HepG2 (cell line): ENCODE measurements around the gene GLI3. TPM values are rescaled to one million over a fixed set of nuclear protein-coding genes. Genes with fewer than 3 reads are reported as not detected.

Experiments
- ATAC-seq: fragments of 200-7000 bp; cut with Tn5 transposase; 3 replicates; pipeline ENCODE4 v1.9.1; 2020; ENCODE audit warnings: mild to moderate bottlenecking, moderate library complexity
- BruUV-seq: library from RNA; stranded (reverse); fragments of 400-500 nt; replicated peaks from 2 replicates; lab custom pipeline; 2021; lab: Mats Ljungman, UMichigan
- CTCF ChIA-PET: fragments of 300-600 bp; formaldehyde crosslinking; extraction: SDS; loops from one replicate; lab custom pipeline; 2021; ENCODE audit warnings: low total read pairs, inconsistent platforms, low intra/inter-chr PET ratio; lab: Yijun Ruan, JAX
- POLR2A ChIA-PET: fragments of 350-600 bp; sonication (Branson Sonifier 250); formaldehyde crosslinking; loops from one replicate; lab custom pipeline; 2020; ENCODE audit warnings: antibody characterized with exemption, inconsistent platforms; lab: Yijun Ruan, JAX
- DNase-seq: peaks from one replicate; pipeline ENCODE4 v3.0.0-alpha.2; 2015; ENCODE audit warnings: low spot score
- FAIRE-seq: peaks from 3 replicates; lab custom pipeline; 2011; peaks lifted over from hg19 to GRCh38; lab: Jason Lieb, UNC
- H2AFZ ChIP-seq: one replicate; pipeline ENCODE4 v1.6.1; 2011; ENCODE audit warnings: low read length, inconsistent platforms
- H3K27ac ChIP-seq: fragments of 300-600 bp; 3 replicates; pipeline ENCODE4 v1.8.0; 2011; ENCODE audit warnings: mixed run types, mild to moderate bottlenecking, mixed read lengths, low read length, inconsistent platforms; ENCODE audit not compliant: insufficient read depth; ENCODE audit errors: extremely low read length
- H3K27me3 ChIP-seq, 2 experiments: fragments of 200-600 bp in 1 of 2; 2 replicates in 1 of 2; 3 replicates in 1 of 2; pipeline versions ENCODE4 v1.6.0 to v1.8.0; 2011; ENCODE audit warnings: low read length in 2 of 2, mild to moderate bottlenecking in 2 of 2, moderate library complexity in 2 of 2, inconsistent platforms in 1 of 2; ENCODE audit not compliant: insufficient read depth in 2 of 2, control insufficient read depth in 1 of 2
- H3K36me3 ChIP-seq, 2 experiments: fragments of 200-600 bp in 1 of 2; replicated peaks in 1 of 2; 2 replicates in 1 of 2; 3 replicates in 1 of 2; pipeline versions ENCODE4 v1.5.1 to v1.8.0; 2011; ENCODE audit warnings: low read length in 2 of 2, inconsistent platforms in 1 of 2; ENCODE audit not compliant: insufficient read depth in 2 of 2, control insufficient read depth in 1 of 2
- H3K4me1 ChIP-seq: 2 replicates; pipeline ENCODE4 v1.5.1; 2012; ENCODE audit warnings: low read length, inconsistent platforms; ENCODE audit not compliant: insufficient read depth
- H3K4me2 ChIP-seq: 2 replicates; pipeline ENCODE4 v1.6.0; 2011; ENCODE audit warnings: low read depth, low read length, inconsistent platforms
- H3K4me3 ChIP-seq, 3 experiments: fragments of 200-600 bp in 1 of 3; sonication (generic), shearing (Covaris generic) in 1 of 3; replicated peaks in 1 of 3; 2 replicates each; pipeline ENCODE4 v1.5.1; 2011 to 2016; ENCODE audit warnings: low read length in 3 of 3, inconsistent platforms in 2 of 3, low read depth in 2 of 3, mild to moderate bottlenecking in 2 of 3, control low read depth in 1 of 3, mixed read lengths in 1 of 3; ENCODE audit not compliant: insufficient read depth in 1 of 3
- H3K79me2 ChIP-seq: one replicate; pipeline ENCODE4 v1.6.1; 2011; ENCODE audit warnings: low read length, inconsistent platforms; ENCODE audit not compliant: insufficient read depth
- H3K9ac ChIP-seq: 2 replicates; pipeline ENCODE4 v1.6.0; 2011; ENCODE audit warnings: mild to moderate bottlenecking, low read depth, low read length, inconsistent platforms; ENCODE audit not compliant: insufficient read depth
- H3K9me3 ChIP-seq: 2 replicates; pipeline ENCODE4 v1.5.1; 2012; ENCODE audit warnings: mild to moderate bottlenecking, low read length
- H4K20me1 ChIP-seq: 2 replicates; pipeline ENCODE4 v1.6.0; 2011; ENCODE audit warnings: inconsistent platforms, mild to moderate bottlenecking, low read length, moderate library complexity; ENCODE audit not compliant: insufficient read depth
- ATF7-NPFF ChIP-seq: sonication (generic); formaldehyde crosslinking; IDR thresholded peaks from 2 replicates; pipeline ENCODE4 v1.8.1; 2023; ENCODE audit warnings: mild to moderate bottlenecking, low read depth, missing genetic modification reagents, moderate library complexity
- TBX3 ChIP-seq: fragments of 450-650 bp; IDR thresholded peaks from 2 replicates; pipeline ENCODE4 v1.6.1; 2017; ENCODE audit warnings: antibody characterized with exemption, mild to moderate bottlenecking, inconsistent platforms, borderline replicate concordance
- WGBS: methylation state at CpG from one replicate; pipeline ENCODE4 v1.1.6; 2017; ENCODE audit warnings: low lambda C conversion rate; 5-methylcytosine and 5-hydroxymethylcytosine counted together
- in situ Hi-C: cut with HindIII; loops from 2 replicates; pipeline ENCODE4 v1.10.0; 2017; ENCODE audit warnings: low pct_unique_long_range_greater_than_20kb; ENCODE audit not compliant: extremely low pct_ligation_motif_present
- intact Hi-C: fragments of 100-400 bp; cut with micrococcal nuclease; formaldehyde crosslinking; loops from one replicate; pipeline ENCODE4 v1.10.0; 2022; ENCODE audit not compliant: unreplicated experiment
- polyA plus RNA-seq, 8 experiments: library from polyadenylated mRNA; depleted of rRNA in 3 of 8; stranded (reverse) in 7 of 8; unstranded in 1 of 8; fragments of >200 nt; fragmentation: Illumina TruSeq in 4 of 8; extraction: Trizol in 4 of 8; gene quantifications; 2 replicates each; pipeline versions ENCODE4 v1.2.1 to v1.2.3, GENCODE V29; 2011 to 2016; ENCODE audit warnings: low read depth in 4 of 8, missing spikeins in 1 of 8, mixed read lengths in 1 of 8; ENCODE audit not compliant: insufficient read depth in 1 of 8
- total RNA-seq, 5 experiments: library from RNA; depleted of rRNA; stranded (reverse); fragments of >200 nt; fragmentation: Illumina TruSeq; extraction: Trizol; gene quantifications; 2 replicates each; pipeline ENCODE4 v1.2.3, GENCODE V29; 2016; ENCODE audit warnings: low read depth in 1 of 5
- TF ChIP-seq, protein P1 (sequence below): sonication (generic); formaldehyde crosslinking; IDR thresholded peaks from 2 replicates; pipeline ENCODE4 v1.5.1; 2020; ENCODE audit warnings: missing genetic modification reagents, mild to moderate bottlenecking, borderline replicate concordance
- TF ChIP-seq, protein P2 (sequence below): IDR thresholded peaks from 2 replicates; pipeline ENCODE4 v1.6.1; 2016
- TF ChIP-seq, protein P3 (sequence below): sonication (generic); formaldehyde crosslinking; IDR thresholded peaks from 2 replicates; pipeline ENCODE4 v1.8.1; 2022; ENCODE audit warnings: mild to moderate bottlenecking, missing genetic modification reagents
- TF ChIP-seq, protein P4 (sequence below): IDR thresholded peaks from 2 replicates; pipeline ENCODE4 v1.6.1; 2016; ENCODE audit warnings: mild to moderate bottlenecking

Gene GLI3
- total and polyA plus RNA-seq, 2 of the 13 experiments (the other 11 are each of a cell fraction or from before 2014, with no cell fraction given), result not detected

- DNase-seq, result no peak
- Histone ChIP-seq H3K4me2 (no peak overlapping the region), H3K4me1 (no peaks in the 10 kb centered on the region; the same call in 1 of the 2 replicates), H3K79me2 (no peaks in the 10 kb centered on the region), H3K27me3 (peaks cover 3 to 43% of the 10 kb centered on the region in 2 experiments; a peak in 4 of 5 replicates), H3K9me3 (no peaks in the 10 kb centered on the region), H3K4me3 (no peak overlapping the region), H3K36me3 (no peaks in the 10 kb centered on the region)
- no TSS peak for BruUV-seq
- CTCF ChIA-PET, result no interaction called here
- TF ChIP-seq TBX3 (no peak), ATF7-NPFF (no peak)
- TF ChIP-seq, protein P1, sequence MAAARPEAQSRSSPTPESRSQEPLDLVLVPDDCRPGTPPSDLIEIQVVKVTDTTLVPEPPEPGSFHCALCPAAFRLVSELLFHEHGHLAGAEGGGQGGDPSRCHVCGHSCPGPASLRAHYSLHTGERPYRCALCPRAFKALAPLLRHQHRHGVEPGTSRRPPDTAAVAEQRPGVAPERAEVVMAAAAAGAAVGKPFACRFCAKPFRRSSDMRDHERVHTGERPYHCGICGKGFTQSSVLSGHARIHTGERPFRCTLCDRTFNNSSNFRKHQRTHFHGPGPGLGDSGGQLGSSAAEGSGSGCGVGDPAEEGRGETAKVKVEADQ (CRISPR knock-in tag), result no peak
- TF ChIP-seq, protein P2, sequence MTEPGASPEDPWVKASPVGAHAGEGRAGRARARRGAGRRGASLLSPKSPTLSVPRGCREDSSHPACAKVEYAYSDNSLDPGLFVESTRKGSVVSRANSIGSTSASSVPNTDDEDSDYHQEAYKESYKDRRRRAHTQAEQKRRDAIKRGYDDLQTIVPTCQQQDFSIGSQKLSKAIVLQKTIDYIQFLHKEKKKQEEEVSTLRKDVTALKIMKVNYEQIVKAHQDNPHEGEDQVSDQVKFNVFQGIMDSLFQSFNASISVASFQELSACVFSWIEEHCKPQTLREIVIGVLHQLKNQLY (CRISPR knock-in tag), result no peak
- TF ChIP-seq, protein P3, sequence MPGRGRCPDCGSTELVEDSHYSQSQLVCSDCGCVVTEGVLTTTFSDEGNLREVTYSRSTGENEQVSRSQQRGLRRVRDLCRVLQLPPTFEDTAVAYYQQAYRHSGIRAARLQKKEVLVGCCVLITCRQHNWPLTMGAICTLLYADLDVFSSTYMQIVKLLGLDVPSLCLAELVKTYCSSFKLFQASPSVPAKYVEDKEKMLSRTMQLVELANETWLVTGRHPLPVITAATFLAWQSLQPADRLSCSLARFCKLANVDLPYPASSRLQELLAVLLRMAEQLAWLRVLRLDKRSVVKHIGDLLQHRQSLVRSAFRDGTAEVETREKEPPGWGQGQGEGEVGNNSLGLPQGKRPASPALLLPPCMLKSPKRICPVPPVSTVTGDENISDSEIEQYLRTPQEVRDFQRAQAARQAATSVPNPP (CRISPR knock-in tag), result no peak
- TF ChIP-seq, protein P4, sequence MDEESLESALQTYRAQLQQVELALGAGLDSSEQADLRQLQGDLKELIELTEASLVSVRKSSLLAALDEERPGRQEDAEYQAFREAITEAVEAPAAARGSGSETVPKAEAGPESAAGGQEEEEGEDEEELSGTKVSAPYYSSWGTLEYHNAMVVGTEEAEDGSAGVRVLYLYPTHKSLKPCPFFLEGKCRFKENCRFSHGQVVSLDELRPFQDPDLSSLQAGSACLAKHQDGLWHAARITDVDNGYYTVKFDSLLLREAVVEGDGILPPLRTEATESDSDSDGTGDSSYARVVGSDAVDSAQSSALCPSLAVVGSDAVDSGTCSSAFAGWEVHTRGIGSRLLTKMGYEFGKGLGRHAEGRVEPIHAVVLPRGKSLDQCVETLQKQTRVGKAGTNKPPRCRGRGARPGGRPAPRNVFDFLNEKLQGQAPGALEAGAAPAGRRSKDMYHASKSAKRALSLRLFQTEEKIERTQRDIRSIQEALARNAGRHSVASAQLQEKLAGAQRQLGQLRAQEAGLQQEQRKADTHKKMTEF (CRISPR knock-in tag), result no peak
- TF ChIP-seq, all 625 proteins: peak for 0
- no peak overlapping the region for H3K27ac ChIP-seq
- ATAC-seq (no peak), FAIRE-seq (no peak)
- 0% methylated on average over 2 of the region's 2 CpGs for WGBS
- no peak overlapping the region for H3K9ac ChIP-seq
- H2AFZ ChIP-seq, result no peak overlapping the region
- no peaks in the 10 kb centered on the region for H4K20me1 ChIP-seq
- intact Hi-C loops (no loop called here), in situ Hi-C loops (no loop called here)
- POLR2A ChIA-PET, result no interaction called here
Observed at GRCh38 chr7:42240416-42240815, 3.4 kb upstream of the GLI3 start.
